ENCODE data around the gene E2F4.

- TF ChIP-seq TARDBP (IDR thresholded peaks at IDR 0.05) (no peak), BHLHE40 (IDR thresholded peaks at IDR 0.05; ENCODE audit: borderline replicate concordance) (no peak), FOXK2 (IDR thresholded peaks at IDR 0.05) (no peak)
Measured at GRCh38 chr16:67196881-67197280, 4.9 kb downstream of the E2F4 start.

Data from HEK293T (cell line).